CD4-positive, alpha-beta T cell (primary cell): ENCODE data around the gene ADAMTS12. TPM values are rescaled to one million over a fixed set of nuclear protein-coding genes. Genes with fewer than 3 reads are reported as not detected.

Experiments
- ATAC-seq: fragments of 200-7000 bp; cut with Tn5 transposase; one replicate; pipeline ENCODE4 v1.10.0; 2022; ENCODE audit warnings: mild to moderate bottlenecking; ENCODE audit not compliant: poor library complexity
- CTCF ChIA-PET: fragments of 350-600 bp; sonication (Branson Sonifier 250); formaldehyde crosslinking; loops from one replicate; lab custom pipeline; 2021; ENCODE audit warnings: antibody characterized with exemption, inconsistent platforms; lab: Charles Lee
- POLR2A ChIA-PET: fragments of 350-600 bp; sonication (Branson Sonifier 250); formaldehyde crosslinking; loops from one replicate; lab custom pipeline; 2021; ENCODE audit warnings: antibody characterized with exemption, inconsistent platforms; lab: Charles Lee
- DNase-seq, 14 experiments: peaks; one replicate each; pipeline ENCODE4 v3.0.0-alpha.2; 2013 to 2020; ENCODE audit warnings: mixed read lengths in 2 of 14
- H3K27ac ChIP-seq, 2 donors: one replicate each; pipeline versions ENCODE4 v1.5.1 to v1.7.0; 2013; ENCODE audit warnings: low read length in 2 of 2, low read depth in 1 of 2, mild to moderate bottlenecking in 1 of 2
- H3K27me3 ChIP-seq, 2 experiments: 1 replicate in 1 of 2; 2 replicates in 1 of 2; pipeline versions ENCODE4 v1.6.1 to v1.7.0; 2013; ENCODE audit warnings: low read length in 2 of 2, control low read depth in 1 of 2, mild to moderate bottlenecking in 1 of 2, moderate library complexity in 1 of 2; ENCODE audit not compliant: insufficient read depth in 2 of 2, control insufficient read depth in 1 of 2
- H3K36me3 ChIP-seq: one replicate; pipeline ENCODE4 v1.6.1; 2013; ENCODE audit warnings: low read length, control low read depth; ENCODE audit not compliant: insufficient read depth
- H3K4me1 ChIP-seq: one replicate; pipeline ENCODE4 v1.6.1; 2013; ENCODE audit warnings: low read length, control low read depth; ENCODE audit not compliant: insufficient read depth
- H3K4me3 ChIP-seq: one replicate; pipeline ENCODE4 v1.5.1; 2013; ENCODE audit warnings: mild to moderate bottlenecking, low read length, moderate library complexity
- H3K9me3 ChIP-seq, 2 experiments: 1 replicate in 1 of 2; 2 replicates in 1 of 2; pipeline versions ENCODE4 v1.6.1 to v1.7.0; 2013; ENCODE audit warnings: low read length in 2 of 2, mild to moderate bottlenecking in 2 of 2, control low read depth in 1 of 2, moderate library complexity in 1 of 2; ENCODE audit not compliant: control insufficient read depth in 1 of 2, insufficient read depth in 1 of 2
- H3K27ac Mint-ChIP-seq: one replicate; pipeline ENCODE4 v1.8.0; 2020; ENCODE audit warnings: mixed read lengths
- H3K27me3 Mint-ChIP-seq: one replicate; pipeline ENCODE4 v1.8.0; 2021; ENCODE audit warnings: mixed read lengths
- H3K36me3 Mint-ChIP-seq: one replicate; pipeline ENCODE4 v1.8.0; 2021; ENCODE audit warnings: low read depth, mixed read lengths
- H3K4me1 Mint-ChIP-seq: one replicate; pipeline ENCODE4 v1.8.0; 2021; ENCODE audit warnings: low read depth, mixed read lengths
- H3K4me3 Mint-ChIP-seq: one replicate; pipeline ENCODE4 v1.8.0; 2020; ENCODE audit warnings: mild to moderate bottlenecking, mixed read lengths
- H3K9me3 Mint-ChIP-seq: one replicate; pipeline ENCODE4 v1.8.0; 2020; ENCODE audit warnings: mixed read lengths
- intact Hi-C, 2 experiments: fragments of 100-400 bp; cut with DNase I in 1 of 2; cut with micrococcal nuclease in 1 of 2; formaldehyde crosslinking; loops; one replicate each; pipeline versions ENCODE4 v1.15.1 to v1.9.0; 2023 to 2025; cut with DNase I, micrococcal nuclease
- total RNA-seq, 174 experiments: library from RNA in 2 of 174; stranded (reverse) in 2 of 174; gene quantifications; one replicate each; pipeline ENCODE4 v1.2.3 and lab custom pipeline; 2021 to 2026
- TF ChIP-seq, protein P1 (sequence below): fragments of 200-600 bp; IDR thresholded peaks from one replicate; pipeline ENCODE4 v1.8.0; 2022; ENCODE audit warnings: antibody characterized with exemption, mild to moderate bottlenecking

The ADAMTS12 gene
- total RNA-seq, 2 experiments from 2014 or later, result 0.06 TPM; not detected in 1

DNA sequence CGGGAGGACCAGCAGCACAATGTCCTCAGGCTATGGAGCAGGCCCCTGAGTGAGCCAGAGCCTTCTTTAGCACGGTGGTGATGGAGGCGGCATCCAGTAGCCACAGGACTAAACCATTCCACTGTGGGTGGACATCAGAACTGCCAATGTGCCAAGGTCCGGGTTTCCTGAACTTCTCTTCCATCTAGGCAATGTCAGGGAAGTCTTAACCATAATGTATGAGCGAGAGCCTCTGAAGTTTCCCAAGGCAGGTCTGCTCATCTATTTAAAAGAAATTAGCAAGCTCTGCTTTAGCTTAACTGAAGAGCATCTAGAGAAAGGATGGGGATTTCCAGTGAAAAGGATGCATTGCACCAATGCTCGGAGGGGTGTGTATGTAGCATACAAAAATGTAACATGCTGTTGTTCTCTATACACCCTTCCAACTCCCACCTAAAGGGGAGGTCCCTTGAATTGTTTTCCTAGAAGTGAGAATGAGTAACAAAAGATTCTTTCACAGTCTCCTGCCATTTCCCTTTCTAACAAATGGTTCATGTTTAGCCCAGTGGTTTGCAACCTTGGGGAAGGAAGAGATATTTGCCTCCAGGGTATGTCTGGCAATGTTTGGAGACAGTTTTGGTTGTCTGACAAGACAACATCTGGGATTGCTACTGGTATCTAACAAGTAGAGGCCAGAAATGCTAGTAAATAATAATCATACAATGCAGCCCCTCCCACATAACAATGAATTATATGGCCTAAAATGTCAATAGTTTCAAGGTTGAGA, 38.3 kb upstream of the ADAMTS12 start:
- intact Hi-C loops, result loop anchor here (5.0 to 10.0 kb wide), 2 partner anchors 343 to 345 kb away; no protein-coding TSS in a partner anchor
- no peaks in the 10 kb centered on the region for H3K9me3 ChIP-seq
- Mint-ChIP-seq H3K36me3 (no peaks in the 10 kb centered on the region), H3K9me3 (no peaks in the 10 kb centered on the region), H3K27ac (no peak overlapping the region), H3K27me3 (peaks cover 23% of the 10 kb centered on the region), H3K4me3 (no peak overlapping the region), H3K4me1 (no peaks in the 10 kb centered on the region)
- no peaks in the 10 kb centered on the region for H3K36me3 ChIP-seq
- no peak overlapping the region for H3K27ac ChIP-seq
- ChIA-PET POLR2A (no interaction called here), CTCF (no interaction called here)
- ATAC-seq (no peak), DNase-seq (no peak)
- H3K27me3 ChIP-seq, result peaks cover 2 to 6% of the 10 kb centered on the region in 2 experiments
- TF ChIP-seq, protein P1, sequence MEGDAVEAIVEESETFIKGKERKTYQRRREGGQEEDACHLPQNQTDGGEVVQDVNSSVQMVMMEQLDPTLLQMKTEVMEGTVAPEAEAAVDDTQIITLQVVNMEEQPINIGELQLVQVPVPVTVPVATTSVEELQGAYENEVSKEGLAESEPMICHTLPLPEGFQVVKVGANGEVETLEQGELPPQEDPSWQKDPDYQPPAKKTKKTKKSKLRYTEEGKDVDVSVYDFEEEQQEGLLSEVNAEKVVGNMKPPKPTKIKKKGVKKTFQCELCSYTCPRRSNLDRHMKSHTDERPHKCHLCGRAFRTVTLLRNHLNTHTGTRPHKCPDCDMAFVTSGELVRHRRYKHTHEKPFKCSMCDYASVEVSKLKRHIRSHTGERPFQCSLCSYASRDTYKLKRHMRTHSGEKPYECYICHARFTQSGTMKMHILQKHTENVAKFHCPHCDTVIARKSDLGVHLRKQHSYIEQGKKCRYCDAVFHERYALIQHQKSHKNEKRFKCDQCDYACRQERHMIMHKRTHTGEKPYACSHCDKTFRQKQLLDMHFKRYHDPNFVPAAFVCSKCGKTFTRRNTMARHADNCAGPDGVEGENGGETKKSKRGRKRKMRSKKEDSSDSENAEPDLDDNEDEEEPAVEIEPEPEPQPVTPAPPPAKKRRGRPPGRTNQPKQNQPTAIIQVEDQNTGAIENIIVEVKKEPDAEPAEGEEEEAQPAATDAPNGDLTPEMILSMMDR, result no peak
- H3K4me3 ChIP-seq, result no peak overlapping the region
- H3K4me1 ChIP-seq, result no peaks in the 10 kb centered on the region

- Histone ChIP-seq H3K4me3 (no peak overlapping the region), H3K27me3 (no peaks in the 10 kb centered on the region), H3K27ac (no peak overlapping the region), H3K9me3 (no peaks in the 10 kb centered on the region), H3K36me3 (no peaks in the 10 kb centered on the region), H3K4me1 (no peaks in the 10 kb centered on the region)
- TF ChIP-seq, protein P1, result no peak
- ChIA-PET POLR2A (no interaction called here), CTCF (no interaction called here)
- Mint-ChIP-seq H3K4me1 (no peaks in the 10 kb centered on the region), H3K9me3 (no peaks in the 10 kb centered on the region), H3K36me3 (no peaks in the 10 kb centered on the region), H3K4me3 (no peak overlapping the region), H3K27me3 (peaks cover 10% of the 10 kb centered on the region), H3K27ac (no peak overlapping the region)
- intact Hi-C loops, result no loop called here
- no peak for DNase-seq
- ATAC-seq, result no peak
Measured at GRCh38 chr5:33928283-33928682, 36.5 kb upstream of the ADAMTS12 start.

DNA sequence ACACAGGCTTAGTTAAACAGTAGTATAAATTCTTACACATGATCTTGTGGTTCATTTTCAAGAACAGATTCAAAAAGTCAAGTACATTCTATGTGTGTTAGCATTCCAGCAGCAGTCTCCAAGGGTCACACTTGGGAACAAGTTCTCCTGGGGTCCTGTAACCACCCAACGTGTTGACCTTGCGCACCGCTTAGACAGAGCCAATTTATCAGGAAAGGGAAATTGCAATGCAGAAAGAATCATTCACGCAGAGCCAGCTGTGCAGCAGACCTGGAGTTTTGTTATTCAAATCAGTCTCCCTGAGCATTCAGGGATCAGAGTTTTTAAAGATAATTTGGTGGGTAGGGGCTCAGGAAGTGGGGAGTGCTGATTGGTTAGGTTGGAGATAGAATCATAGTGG, 35.9 kb upstream of the ADAMTS12 start:
- Mint-ChIP-seq H3K27ac (no peak overlapping the region), H3K4me1 (no peaks in the 10 kb centered on the region), H3K36me3 (no peaks in the 10 kb centered on the region), H3K4me3 (no peak overlapping the region), H3K9me3 (no peaks in the 10 kb centered on the region), H3K27me3 (peaks cover 10% of the 10 kb centered on the region)
- POLR2A ChIA-PET, result no interaction called here
- Histone ChIP-seq H3K4me3 (no peak overlapping the region), H3K36me3 (no peaks in the 10 kb centered on the region), H3K27me3 (peaks cover 0 to 5% of the 10 kb centered on the region in 2 experiments), H3K4me1 (no peaks in the 10 kb centered on the region), H3K27ac (no peak overlapping the region), H3K9me3 (no peaks in the 10 kb centered on the region)
- no peak for DNase-seq
- no peak for ATAC-seq
- TF ChIP-seq, protein P1, result no peak
- CTCF ChIA-PET, result no interaction called here
- intact Hi-C loops, result no loop called here
